Measurements from ENCODE around the gene MPP1.

Gene MPP1

GRCh38 chrX:154731881-154732280 is 73.4 kb downstream of the MPP1 start:
- DNase-seq (ENCODE audit: low read depth) = no peak

- DNase-seq (ENCODE audit: low read depth) = no peak
Measured at GRCh38 chrX:154731184-154731583, 74.1 kb downstream of the MPP1 start.

GRCh38 chrX:154730253-154730891 is 74.9 kb downstream of the MPP1 start:
- DNase-seq (ENCODE audit: low read depth) = no peak

GRCh38 chrX:154729439-154729838 is 75.8 kb downstream of the MPP1 start:
- DNase-seq (ENCODE audit: low read depth) = no peak

Data from stimulated activated CD8-positive, alpha-beta memory T cell treated with anti-CD3 and anti-CD28 coated beads, Interleukin-15, amount 100 ng/mL, for 1 hour (primary cell).